Measurements from ENCODE around the gene KCTD7. TPM values are rescaled to one million over a fixed set of nuclear protein-coding genes. Genes with fewer than 3 reads are reported as not detected.

Gene KCTD7
- total RNA-seq, 1 donor from 2014 or later: 48.5 TPM

- Mint-ChIP-seq H3K4me3 (ENCODE audit: unreplicated experiment) (no peak overlapping the region), H3K36me3 (ENCODE audit: unreplicated experiment) (no peaks in the 10 kb centered on the region), H3K9me3 (ENCODE audit: unreplicated experiment) (peaks cover 14% of the 10 kb centered on the region), H3K4me1 (ENCODE audit: low read depth, unreplicated experiment) (peaks cover 6% of the 10 kb centered on the region), H3K27ac (ENCODE audit: unreplicated experiment) (no peak overlapping the region), H3K27me3 (ENCODE audit: unreplicated experiment) (peaks cover 3% of the 10 kb centered on the region)
- no peak for DNase-seq
- TF ChIP-seq CTCF (IDR thresholded peaks at IDR 0.05; ENCODE audit: partially characterized antibody, unreplicated experiment): no peak
These were observed 29.1 kb downstream of the KCTD7 start for GRCh38 chr7:66657798-66658197.

DNA sequence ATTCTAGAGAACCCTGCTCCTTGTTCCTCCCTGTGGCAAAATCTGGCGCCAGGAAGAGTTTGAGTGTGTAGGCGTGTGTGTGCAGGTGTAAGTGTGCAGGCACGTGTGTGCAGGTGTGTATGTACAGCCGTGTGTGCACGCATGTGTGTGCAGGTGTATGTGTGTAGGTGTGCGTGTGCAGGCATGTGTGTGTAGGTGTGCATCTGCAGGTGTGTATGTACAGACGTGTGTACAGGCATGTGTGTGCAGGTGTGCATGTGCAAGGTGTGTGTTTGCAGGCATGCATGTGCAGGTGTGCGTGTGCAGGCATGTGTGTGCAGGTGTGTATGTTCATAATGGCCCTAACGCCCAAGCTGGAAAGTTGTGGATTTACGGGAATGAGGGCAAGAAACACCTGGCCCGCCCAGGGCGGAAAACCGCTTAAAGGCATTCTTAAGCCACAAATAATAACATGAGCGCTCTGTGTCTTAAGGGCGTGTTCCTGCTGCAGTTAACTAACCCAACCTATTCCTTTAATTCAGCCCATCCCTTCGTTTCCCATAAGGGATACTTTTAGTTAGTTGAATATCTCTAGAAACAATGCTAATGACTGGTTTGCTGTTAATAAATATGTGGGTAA lies 34.1 kb downstream of the KCTD7 start:
- Mint-ChIP-seq H3K4me3 (ENCODE audit: unreplicated experiment) (no peak overlapping the region), H3K36me3 (ENCODE audit: unreplicated experiment) (no peaks in the 10 kb centered on the region), H3K9me3 (ENCODE audit: unreplicated experiment) (peaks cover 9% of the 10 kb centered on the region), H3K4me1 (ENCODE audit: low read depth, unreplicated experiment) (peaks cover 18% of the 10 kb centered on the region), H3K27me3 (ENCODE audit: unreplicated experiment) (peaks cover 2% of the 10 kb centered on the region), H3K27ac (ENCODE audit: unreplicated experiment) (peak overlapping the region; percentile 78)
- no peak for DNase-seq
- TF ChIP-seq CTCF (IDR thresholded peaks at IDR 0.05; ENCODE audit: partially characterized antibody, unreplicated experiment): no peak

DNA sequence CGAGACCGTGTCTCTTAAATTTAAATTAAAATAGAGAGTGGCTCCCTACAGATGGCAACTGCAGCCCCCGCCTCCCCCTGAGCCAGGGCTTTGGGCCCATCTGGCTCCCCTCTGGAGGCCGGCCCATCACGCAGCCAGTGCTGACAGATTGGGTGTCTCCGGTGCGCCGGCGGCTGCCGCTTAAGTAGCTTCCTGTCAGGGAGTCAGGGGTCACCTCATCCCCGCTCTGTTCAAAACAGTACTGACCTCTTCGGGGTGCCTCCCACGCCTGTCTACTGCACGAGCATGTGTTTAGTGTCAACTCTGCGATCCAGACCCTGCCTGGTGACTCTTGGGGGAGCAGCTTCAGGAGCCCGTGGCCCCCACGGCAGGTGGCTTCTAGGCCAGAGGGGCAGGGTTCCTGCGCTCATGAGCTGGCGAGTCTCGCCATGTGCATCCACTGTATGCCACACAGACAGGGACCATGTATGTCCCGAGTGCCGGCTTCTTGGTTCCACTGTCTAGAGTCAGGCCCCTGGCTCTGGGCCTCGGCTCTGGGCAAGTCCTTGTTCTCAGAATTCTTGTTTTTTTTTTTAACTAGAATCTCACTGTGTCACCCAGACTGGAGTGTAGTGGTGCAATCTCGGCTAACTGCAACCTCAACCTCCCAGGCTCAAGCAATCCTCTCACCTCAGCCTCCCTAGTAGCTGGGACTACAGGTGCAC lies 36.1 kb downstream of the KCTD7 start:
- H3K9me3 Mint-ChIP-seq (ENCODE audit: unreplicated experiment): peaks cover 9% of the 10 kb centered on the region
- peak; percentile 80 for DNase-seq
- peaks cover 18% of the 10 kb centered on the region for H3K4me1 Mint-ChIP-seq (ENCODE audit: low read depth, unreplicated experiment)
- peaks cover 2% of the 10 kb centered on the region for H3K27me3 Mint-ChIP-seq (ENCODE audit: unreplicated experiment)
- H3K36me3 Mint-ChIP-seq (ENCODE audit: unreplicated experiment): no peaks in the 10 kb centered on the region
- peak overlapping the region; percentile 79 for H3K4me3 Mint-ChIP-seq (ENCODE audit: unreplicated experiment)
- H3K27ac Mint-ChIP-seq (ENCODE audit: unreplicated experiment): peak overlapping the region; percentile 97
- no peak for TF ChIP-seq CTCF (IDR thresholded peaks at IDR 0.05; ENCODE audit: partially characterized antibody, unreplicated experiment)

GRCh38 chr7:66666313-66666952 lies 37.8 kb downstream of the KCTD7 start:
- no peak overlapping the region for H3K27ac Mint-ChIP-seq (ENCODE audit: unreplicated experiment)
- DNase-seq: no peak
- peaks cover 18% of the 10 kb centered on the region for H3K4me1 Mint-ChIP-seq (ENCODE audit: low read depth, unreplicated experiment)
- H3K36me3 Mint-ChIP-seq (ENCODE audit: unreplicated experiment): peaks cover 4% of the 10 kb centered on the region
- TF ChIP-seq CTCF (IDR thresholded peaks at IDR 0.05; ENCODE audit: partially characterized antibody, unreplicated experiment): no peak
- H3K4me3 Mint-ChIP-seq (ENCODE audit: unreplicated experiment): no peak overlapping the region
- peaks cover 2% of the 10 kb centered on the region for H3K27me3 Mint-ChIP-seq (ENCODE audit: unreplicated experiment)
- H3K9me3 Mint-ChIP-seq (ENCODE audit: unreplicated experiment): peaks cover 9% of the 10 kb centered on the region

All from glutamatergic neuron (in vitro differentiated cells).